ENCODE results near the gene CLCA2.
"Not testable (repeated sequence)": the region's sequence is repeated elsewhere in the genome, so short reads cannot be mapped to it uniquely, and the experiment has no call there.

CLCA2 gene

GRCh38 chr1:86477682-86478081 is 53.7 kb downstream of the CLCA2 start:
- DNase-seq = no peak

- DNase-seq = no peak
Measured at GRCh38 chr1:86478416-86479156, 54.6 kb downstream of the CLCA2 start.

GRCh38 chr1:86481966-86482365 is 58.0 kb downstream of the CLCA2 start:
- DNase-seq = no peak

GRCh38 chr1:86487131-86487810 is 63.3 kb downstream of the CLCA2 start:
- peak; percentile 68 for DNase-seq

- no peak for DNase-seq
Measured at GRCh38 chr1:86487811-86488141, 63.8 kb downstream of the CLCA2 start.

- DNase-seq = no peak
Measured at GRCh38 chr1:86489242-86489878, 65.4 kb downstream of the CLCA2 start.

- no peak for DNase-seq
Measured at GRCh38 chr1:86491171-86491950, 67.4 kb downstream of the CLCA2 start.

- DNase-seq = no peak
Measured at GRCh38 chr1:86498281-86498680, 74.3 kb downstream of the CLCA2 start.

GRCh38 chr1:86499987-86500593 is 76.1 kb downstream of the CLCA2 start:
- DNase-seq = no peak

GRCh38 chr1:86500714-86501113 is 76.7 kb downstream of the CLCA2 start:
- no peak for DNase-seq

GRCh38 chr1:86502125-86502646 is 78.2 kb downstream of the CLCA2 start:
- not testable (repeated sequence) for DNase-seq

GRCh38 chr1:86502721-86503405 is 78.9 kb downstream of the CLCA2 start:
- DNase-seq = no peak

GRCh38 chr1:86503406-86504136 is 79.6 kb downstream of the CLCA2 start:
- peak; percentile 25 for DNase-seq

GRCh38 chr1:86504137-86504479 is 80.1 kb downstream of the CLCA2 start:
- DNase-seq = no peak

- DNase-seq = no peak
Measured at GRCh38 chr1:86504895-86505563, 81.1 kb downstream of the CLCA2 start.

GRCh38 chr1:86505564-86505902 is 81.6 kb downstream of the CLCA2 start:
- DNase-seq = no peak
